GM23338 (cell line): ENCODE results near the gene NGF. TPM values are rescaled to one million over a fixed set of nuclear protein-coding genes. Genes with fewer than 3 reads are reported as not detected.

Experiments used
- ATAC-seq: fragments of 200-7000 bp; cut with Tn5 transposase; 3 replicates; pipeline ENCODE4 v1.9.1; 2020
- DNase-seq: peaks from one replicate; pipeline ENCODE4 v3.0.0-alpha.2; 2015; ENCODE audit warnings: low spot score
- H2AFZ ChIP-seq: fragments of 200-600 bp; sonication (generic); 2 replicates; pipeline ENCODE4 v1.8.0; 2016; ENCODE audit warnings: antibody characterized with exemption, mild to moderate bottlenecking, moderate library complexity
- H3F3A ChIP-seq: fragments of 200-600 bp; sonication (generic); replicated peaks from 2 replicates; pipeline ENCODE4 v1.8.0; 2017; ENCODE audit warnings: antibody characterized with exemption, mixed run types, low read depth
- H3K27ac ChIP-seq: fragments of 200-600 bp; sonication (generic); 2 replicates; pipeline ENCODE4 v1.6.1; 2016; ENCODE audit warnings: low read depth
- H3K27me3 ChIP-seq: fragments of 200-600 bp; sonication (generic); 2 replicates; pipeline ENCODE4 v1.8.0; 2016; ENCODE audit warnings: mild to moderate bottlenecking, mixed run types, moderate library complexity; ENCODE audit not compliant: insufficient read depth
- H3K36me3 ChIP-seq: fragments of 200-600 bp; sonication (generic); 2 replicates; pipeline ENCODE4 v1.8.0; 2016; ENCODE audit warnings: mild to moderate bottlenecking; ENCODE audit not compliant: insufficient read depth
- H3K4me1 ChIP-seq: fragments of 200-600 bp; sonication (generic); 2 replicates; pipeline ENCODE4 v1.8.0; 2016; ENCODE audit warnings: mild to moderate bottlenecking, moderate library complexity; ENCODE audit not compliant: insufficient read depth
- H3K4me2 ChIP-seq: fragments of 200-600 bp; sonication (generic); 2 replicates; pipeline ENCODE4 v1.7.1; 2017; ENCODE audit warnings: mixed run types
- H3K4me3 ChIP-seq: fragments of 200-600 bp; sonication (generic); 2 replicates; pipeline ENCODE4 v1.6.1; 2016; ENCODE audit warnings: mixed run types
- H3K79me2 ChIP-seq: fragments of 200-600 bp; sonication (generic); replicated peaks from 2 replicates; pipeline ENCODE4 v1.8.0; 2017; ENCODE audit warnings: mild to moderate bottlenecking; ENCODE audit not compliant: insufficient read depth
- H3K9me2 ChIP-seq: fragments of 200-600 bp; sonication (generic); 2 replicates; pipeline ENCODE4 v1.8.0; 2017; ENCODE audit not compliant: insufficient read depth
- H4K20me1 ChIP-seq: fragments of 200-600 bp; sonication (generic); replicated peaks from 2 replicates; pipeline ENCODE4 v1.8.0; 2017; ENCODE audit warnings: mild to moderate bottlenecking; ENCODE audit not compliant: insufficient read depth
- H3K27ac Mint-ChIP-seq: 2 replicates; pipeline ENCODE4 v1.8.0; 2020; ENCODE audit warnings: inconsistent platforms, mild to moderate bottlenecking, moderate library complexity, mixed read lengths
- H3K27me3 Mint-ChIP-seq: 3 replicates; pipeline ENCODE4 v1.8.0; 2022; ENCODE audit warnings: low read depth, mild to moderate bottlenecking, moderate library complexity, mixed read lengths, inconsistent platforms; ENCODE audit not compliant: insufficient read depth, poor library complexity
- H3K36me3 Mint-ChIP-seq: 3 replicates; pipeline ENCODE4 v1.8.0; 2021; ENCODE audit warnings: low read depth, mild to moderate bottlenecking, inconsistent platforms, moderate library complexity, mixed read lengths
- H3K4me1 Mint-ChIP-seq: 3 replicates; pipeline ENCODE4 v1.8.0; 2020; ENCODE audit warnings: mild to moderate bottlenecking, inconsistent platforms, mixed read lengths
- H3K4me3 Mint-ChIP-seq: 3 replicates; pipeline ENCODE4 v1.8.0; 2021; ENCODE audit warnings: moderate library complexity, mild to moderate bottlenecking, inconsistent platforms, mixed read lengths
- H3K9me3 Mint-ChIP-seq: 3 replicates; pipeline ENCODE4 v1.8.0; 2020; ENCODE audit warnings: moderate library complexity, mild to moderate bottlenecking, inconsistent platforms, mixed read lengths
- CREB1 ChIP-seq: fragments of 250-450 bp; sonication (Bioruptor Pico); IDR thresholded peaks from 2 replicates; pipeline ENCODE4 v1.5.0; 2020; ENCODE audit warnings: low read depth, mild to moderate bottlenecking, moderate library complexity
- ETS1 ChIP-seq: IDR thresholded peaks from 2 replicates; pipeline ENCODE4 v1.6.1; 2016; ENCODE audit warnings: antibody characterized with exemption
- EZH2 ChIP-seq: fragments of 200-600 bp; sonication (generic); IDR thresholded peaks from one replicate; pipeline ENCODE4 v1.8.0; 2017; ENCODE audit warnings: antibody characterized with exemption, mild to moderate bottlenecking, low read depth; ENCODE audit not compliant: unreplicated experiment
- EZH2phosphoT487 ChIP-seq: fragments of 200-600 bp; sonication (generic); IDR thresholded peaks from one replicate; pipeline ENCODE4 v1.8.1; 2018; ENCODE audit warnings: antibody characterized with exemption; ENCODE audit not compliant: unreplicated experiment
- JUNB ChIP-seq: IDR thresholded peaks from one replicate; pipeline ENCODE4 v1.6.1; 2016; ENCODE audit warnings: antibody characterized with exemption; ENCODE audit not compliant: unreplicated experiment
- NANOG ChIP-seq: IDR thresholded peaks from 2 replicates; pipeline ENCODE4 v1.6.1; 2016; ENCODE audit warnings: antibody characterized with exemption, borderline replicate concordance
- POLR2AphosphoS5 ChIP-seq: IDR thresholded peaks from 2 replicates; pipeline ENCODE4 v1.6.1; 2016; ENCODE audit warnings: antibody characterized with exemption, low read depth
- STAT1 ChIP-seq: IDR thresholded peaks from one replicate; pipeline ENCODE4 v1.6.1; 2016; ENCODE audit warnings: antibody characterized with exemption; ENCODE audit not compliant: unreplicated experiment
- ZNF114 ChIP-seq: fragments of 250-450 bp; sonication (Bioruptor Pico); IDR thresholded peaks from 2 replicates; pipeline ENCODE4 v1.5.0; 2020; ENCODE audit warnings: mild to moderate bottlenecking, moderate library complexity
- ZNF331 ChIP-seq: fragments of 250-450 bp; sonication (Bioruptor Pico); IDR thresholded peaks from 2 replicates; pipeline ENCODE4 v1.5.0; 2020; ENCODE audit warnings: low read depth, mild to moderate bottlenecking, moderate library complexity
- polyA plus RNA-seq: library from polyadenylated mRNA; unstranded; fragments of >200 nt; fragmentation: Nextera tagmentation; extraction: Ambion mirVana; gene quantifications from 2 replicates; pipeline ENCODE4 v1.2.1, GENCODE V29; 2016
- total RNA-seq: library from RNA; depleted of rRNA; stranded (reverse); fragments of >200 nt; shearing (Covaris generic); gene quantifications from 2 replicates; pipeline ENCODE4 v1.2.3, GENCODE V29; 2014
- TF ChIP-seq, protein P1 (sequence below): fragments of 250-450 bp; sonication (Bioruptor Pico); IDR thresholded peaks from 2 replicates; pipeline ENCODE4 v1.5.0; 2020; ENCODE audit warnings: mild to moderate bottlenecking, moderate library complexity
- TF ChIP-seq, protein P2 (sequence below): IDR thresholded peaks from one replicate; pipeline ENCODE4 v1.6.1; 2018; ENCODE audit warnings: antibody characterized with exemption; ENCODE audit not compliant: unreplicated experiment
- TF ChIP-seq, protein P3 (sequence below), 2 experiments: fragments of 200-600 bp in 1 of 2; sonication (generic) in 1 of 2; conservative IDR thresholded peaks; 2 replicates each; pipeline versions ENCODE4 v1.5.1 to v1.6.1; 2016 to 2017; ENCODE audit warnings: antibody characterized with exemption in 2 of 2, low read depth in 2 of 2, mild to moderate bottlenecking in 2 of 2, moderate library complexity in 1 of 2

NGF gene
- total and polyA plus RNA-seq, 2 experiments from 2014 or later = 0.28 to 0.92 TPM

DNA sequence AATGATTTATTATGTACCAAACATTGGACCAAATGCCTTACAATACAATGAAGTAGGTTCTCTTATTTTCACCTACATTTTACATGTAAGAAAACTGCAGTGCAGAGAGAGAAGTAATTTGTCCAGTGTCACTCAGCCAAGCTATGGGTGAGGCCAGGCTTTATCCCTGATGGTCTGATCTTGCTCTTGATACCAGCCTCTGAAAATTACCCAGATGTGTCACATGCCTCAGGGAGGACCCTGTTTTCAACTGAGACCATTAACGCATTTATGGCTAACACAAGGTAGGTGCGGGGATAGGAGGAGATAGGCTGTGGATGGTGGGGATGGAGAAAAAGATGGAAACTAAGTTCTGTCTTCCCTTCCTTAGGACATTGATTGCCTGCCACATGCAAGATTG is 56.9 kb downstream of the NGF start:
- no peak overlapping the region for H3K4me3 Mint-ChIP-seq
- H3K27ac Mint-ChIP-seq = no peak overlapping the region
- no peak overlapping the region for H3K4me2 ChIP-seq
- H3K27me3 Mint-ChIP-seq = peaks cover 4% of the 10 kb centered on the region
- H3K36me3 ChIP-seq = no peaks in the 10 kb centered on the region
- no peak overlapping the region for H2AFZ ChIP-seq
- no peaks in the 10 kb centered on the region for H4K20me1 ChIP-seq
- DNase-seq (no peak), ATAC-seq (no peak)
- no peaks in the 10 kb centered on the region for H3K27me3 ChIP-seq
- H3K4me1 ChIP-seq = no peaks in the 10 kb centered on the region
- no peak overlapping the region for H3K27ac ChIP-seq
- H3K9me3 Mint-ChIP-seq = peaks cover 13% of the 10 kb centered on the region
- H3K79me2 ChIP-seq = no peaks in the 10 kb centered on the region
- 0 out of 2 replicates have a peak, but pooled peaks cover 3% of the 10 kb centered on the region for H3K9me2 ChIP-seq
- H3F3A ChIP-seq = no peaks in the 10 kb centered on the region
- TF ChIP-seq ZNF114 = no peak
- TF ChIP-seq POLR2AphosphoS5 = no peak
- no peak for TF ChIP-seq JUNB
- TF ChIP-seq, protein P1, sequence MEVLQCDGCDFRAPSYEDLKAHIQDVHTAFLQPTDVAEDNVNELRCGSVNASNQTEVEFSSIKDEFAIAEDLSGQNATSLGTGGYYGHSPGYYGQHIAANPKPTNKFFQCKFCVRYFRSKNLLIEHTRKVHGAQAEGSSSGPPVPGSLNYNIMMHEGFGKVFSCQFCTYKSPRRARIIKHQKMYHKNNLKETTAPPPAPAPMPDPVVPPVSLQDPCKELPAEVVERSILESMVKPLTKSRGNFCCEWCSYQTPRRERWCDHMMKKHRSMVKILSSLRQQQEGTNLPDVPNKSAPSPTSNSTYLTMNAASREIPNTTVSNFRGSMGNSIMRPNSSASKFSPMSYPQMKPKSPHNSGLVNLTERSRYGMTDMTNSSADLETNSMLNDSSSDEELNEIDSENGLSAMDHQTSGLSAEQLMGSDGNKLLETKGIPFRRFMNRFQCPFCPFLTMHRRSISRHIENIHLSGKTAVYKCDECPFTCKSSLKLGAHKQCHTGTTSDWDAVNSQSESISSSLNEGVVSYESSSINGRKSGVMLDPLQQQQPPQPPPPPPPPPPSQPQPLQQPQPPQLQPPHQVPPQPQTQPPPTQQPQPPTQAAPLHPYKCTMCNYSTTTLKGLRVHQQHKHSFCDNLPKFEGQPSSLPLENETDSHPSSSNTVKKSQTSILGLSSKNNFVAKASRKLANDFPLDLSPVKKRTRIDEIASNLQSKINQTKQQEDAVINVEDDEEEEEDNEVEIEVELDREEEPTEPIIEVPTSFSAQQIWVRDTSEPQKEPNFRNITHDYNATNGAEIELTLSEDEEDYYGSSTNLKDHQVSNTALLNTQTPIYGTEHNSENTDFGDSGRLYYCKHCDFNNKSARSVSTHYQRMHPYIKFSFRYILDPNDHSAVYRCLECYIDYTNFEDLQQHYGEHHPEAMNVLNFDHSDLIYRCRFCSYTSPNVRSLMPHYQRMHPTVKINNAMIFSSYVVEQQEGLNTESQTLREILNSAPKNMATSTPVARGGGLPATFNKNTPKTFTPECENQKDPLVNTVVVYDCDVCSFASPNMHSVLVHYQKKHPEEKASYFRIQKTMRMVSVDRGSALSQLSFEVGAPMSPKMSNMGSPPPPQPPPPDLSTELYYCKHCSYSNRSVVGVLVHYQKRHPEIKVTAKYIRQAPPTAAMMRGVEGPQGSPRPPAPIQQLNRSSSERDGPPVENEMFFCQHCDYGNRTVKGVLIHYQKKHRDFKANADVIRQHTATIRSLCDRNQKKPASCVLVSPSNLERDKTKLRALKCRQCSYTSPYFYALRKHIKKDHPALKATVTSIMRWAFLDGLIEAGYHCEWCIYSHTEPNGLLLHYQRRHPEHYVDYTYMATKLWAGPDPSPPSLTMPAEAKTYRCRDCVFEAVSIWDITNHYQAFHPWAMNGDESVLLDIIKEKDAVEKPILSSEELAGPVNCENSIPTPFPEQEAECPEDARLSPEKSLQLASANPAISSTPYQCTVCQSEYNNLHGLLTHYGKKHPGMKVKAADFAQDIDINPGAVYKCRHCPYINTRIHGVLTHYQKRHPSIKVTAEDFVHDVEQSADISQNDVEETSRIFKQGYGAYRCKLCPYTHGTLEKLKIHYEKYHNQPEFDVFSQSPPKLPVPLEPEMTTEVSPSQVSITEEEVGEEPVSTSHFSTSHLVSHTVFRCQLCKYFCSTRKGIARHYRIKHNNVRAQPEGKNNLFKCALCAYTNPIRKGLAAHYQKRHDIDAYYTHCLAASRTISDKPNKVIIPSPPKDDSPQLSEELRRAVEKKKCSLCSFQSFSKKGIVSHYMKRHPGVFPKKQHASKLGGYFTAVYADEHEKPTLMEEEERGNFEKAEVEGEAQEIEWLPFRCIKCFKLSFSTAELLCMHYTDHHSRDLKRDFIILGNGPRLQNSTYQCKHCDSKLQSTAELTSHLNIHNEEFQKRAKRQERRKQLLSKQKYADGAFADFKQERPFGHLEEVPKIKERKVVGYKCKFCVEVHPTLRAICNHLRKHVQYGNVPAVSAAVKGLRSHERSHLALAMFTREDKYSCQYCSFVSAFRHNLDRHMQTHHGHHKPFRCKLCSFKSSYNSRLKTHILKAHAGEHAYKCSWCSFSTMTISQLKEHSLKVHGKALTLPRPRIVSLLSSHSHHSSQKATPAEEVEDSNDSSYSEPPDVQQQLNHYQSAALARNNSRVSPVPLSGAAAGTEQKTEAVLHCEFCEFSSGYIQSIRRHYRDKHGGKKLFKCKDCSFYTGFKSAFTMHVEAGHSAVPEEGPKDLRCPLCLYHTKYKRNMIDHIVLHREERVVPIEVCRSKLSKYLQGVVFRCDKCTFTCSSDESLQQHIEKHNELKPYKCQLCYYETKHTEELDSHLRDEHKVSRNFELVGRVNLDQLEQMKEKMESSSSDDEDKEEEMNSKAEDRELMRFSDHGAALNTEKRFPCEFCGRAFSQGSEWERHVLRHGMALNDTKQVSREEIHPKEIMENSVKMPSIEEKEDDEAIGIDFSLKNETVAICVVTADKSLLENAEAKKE (CRISPR knock-in tag) = no peak
- TF ChIP-seq, protein P2, sequence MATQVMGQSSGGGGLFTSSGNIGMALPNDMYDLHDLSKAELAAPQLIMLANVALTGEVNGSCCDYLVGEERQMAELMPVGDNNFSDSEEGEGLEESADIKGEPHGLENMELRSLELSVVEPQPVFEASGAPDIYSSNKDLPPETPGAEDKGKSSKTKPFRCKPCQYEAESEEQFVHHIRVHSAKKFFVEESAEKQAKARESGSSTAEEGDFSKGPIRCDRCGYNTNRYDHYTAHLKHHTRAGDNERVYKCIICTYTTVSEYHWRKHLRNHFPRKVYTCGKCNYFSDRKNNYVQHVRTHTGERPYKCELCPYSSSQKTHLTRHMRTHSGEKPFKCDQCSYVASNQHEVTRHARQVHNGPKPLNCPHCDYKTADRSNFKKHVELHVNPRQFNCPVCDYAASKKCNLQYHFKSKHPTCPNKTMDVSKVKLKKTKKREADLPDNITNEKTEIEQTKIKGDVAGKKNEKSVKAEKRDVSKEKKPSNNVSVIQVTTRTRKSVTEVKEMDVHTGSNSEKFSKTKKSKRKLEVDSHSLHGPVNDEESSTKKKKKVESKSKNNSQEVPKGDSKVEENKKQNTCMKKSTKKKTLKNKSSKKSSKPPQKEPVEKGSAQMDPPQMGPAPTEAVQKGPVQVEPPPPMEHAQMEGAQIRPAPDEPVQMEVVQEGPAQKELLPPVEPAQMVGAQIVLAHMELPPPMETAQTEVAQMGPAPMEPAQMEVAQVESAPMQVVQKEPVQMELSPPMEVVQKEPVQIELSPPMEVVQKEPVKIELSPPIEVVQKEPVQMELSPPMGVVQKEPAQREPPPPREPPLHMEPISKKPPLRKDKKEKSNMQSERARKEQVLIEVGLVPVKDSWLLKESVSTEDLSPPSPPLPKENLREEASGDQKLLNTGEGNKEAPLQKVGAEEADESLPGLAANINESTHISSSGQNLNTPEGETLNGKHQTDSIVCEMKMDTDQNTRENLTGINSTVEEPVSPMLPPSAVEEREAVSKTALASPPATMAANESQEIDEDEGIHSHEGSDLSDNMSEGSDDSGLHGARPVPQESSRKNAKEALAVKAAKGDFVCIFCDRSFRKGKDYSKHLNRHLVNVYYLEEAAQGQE = no peak
- no peak for TF ChIP-seq ETS1
- TF ChIP-seq STAT1 = no peak
- no peak for TF ChIP-seq NANOG
- no peak for TF ChIP-seq EZH2
- TF ChIP-seq ZNF331 (CRISPR knock-in tag) = no peak
- TF ChIP-seq EZH2phosphoT487 = no peak
- TF ChIP-seq CREB1 = no peak
- TF ChIP-seq, protein P3, sequence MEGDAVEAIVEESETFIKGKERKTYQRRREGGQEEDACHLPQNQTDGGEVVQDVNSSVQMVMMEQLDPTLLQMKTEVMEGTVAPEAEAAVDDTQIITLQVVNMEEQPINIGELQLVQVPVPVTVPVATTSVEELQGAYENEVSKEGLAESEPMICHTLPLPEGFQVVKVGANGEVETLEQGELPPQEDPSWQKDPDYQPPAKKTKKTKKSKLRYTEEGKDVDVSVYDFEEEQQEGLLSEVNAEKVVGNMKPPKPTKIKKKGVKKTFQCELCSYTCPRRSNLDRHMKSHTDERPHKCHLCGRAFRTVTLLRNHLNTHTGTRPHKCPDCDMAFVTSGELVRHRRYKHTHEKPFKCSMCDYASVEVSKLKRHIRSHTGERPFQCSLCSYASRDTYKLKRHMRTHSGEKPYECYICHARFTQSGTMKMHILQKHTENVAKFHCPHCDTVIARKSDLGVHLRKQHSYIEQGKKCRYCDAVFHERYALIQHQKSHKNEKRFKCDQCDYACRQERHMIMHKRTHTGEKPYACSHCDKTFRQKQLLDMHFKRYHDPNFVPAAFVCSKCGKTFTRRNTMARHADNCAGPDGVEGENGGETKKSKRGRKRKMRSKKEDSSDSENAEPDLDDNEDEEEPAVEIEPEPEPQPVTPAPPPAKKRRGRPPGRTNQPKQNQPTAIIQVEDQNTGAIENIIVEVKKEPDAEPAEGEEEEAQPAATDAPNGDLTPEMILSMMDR (conservative IDR thresholded peaks at IDR 0.05; ENCODE audit: low read depth in 2 of 2) = no peak
- H3K36me3 Mint-ChIP-seq = 0 out of 3 replicates have a peak, but pooled peaks cover 3% of the 10 kb centered on the region
- H3K4me3 ChIP-seq = no peak overlapping the region
- H3K4me1 Mint-ChIP-seq = no peaks in the 10 kb centered on the region; the same call in 2 of the 3 replicates
